Keratinocyte (primary cell): ENCODE measurements around the gene IGFALS.

Experiments used
- EZH2 ChIP-seq: IDR thresholded peaks from one replicate; pipeline ENCODE4 v1.6.1; 2012; ENCODE audit warnings: inconsistent platforms, mild to moderate bottlenecking, low read length, moderate library complexity
- TF ChIP-seq, protein P1 (sequence below), 3 experiments: IDR thresholded peaks in 1 of 3; conservative IDR thresholded peaks in 1 of 3; optimal IDR thresholded peaks in 1 of 3; 2 replicates in 2 of 3; 3 replicates in 1 of 3; pipeline versions ENCODE3 to v1.5.1; 2011; ENCODE audit warnings: low read length in 3 of 3, mild to moderate bottlenecking in 3 of 3, moderate library complexity in 2 of 3, control low read depth in 1 of 3, inconsistent platforms in 1 of 3; ENCODE audit not compliant: insufficient read depth in 2 of 3; ENCODE audit errors: extremely low read depth in 1 of 3

GRCh38 chr16:1781254-1781653, 12.3 kb downstream of the IGFALS start:
- TF ChIP-seq, protein P1, sequence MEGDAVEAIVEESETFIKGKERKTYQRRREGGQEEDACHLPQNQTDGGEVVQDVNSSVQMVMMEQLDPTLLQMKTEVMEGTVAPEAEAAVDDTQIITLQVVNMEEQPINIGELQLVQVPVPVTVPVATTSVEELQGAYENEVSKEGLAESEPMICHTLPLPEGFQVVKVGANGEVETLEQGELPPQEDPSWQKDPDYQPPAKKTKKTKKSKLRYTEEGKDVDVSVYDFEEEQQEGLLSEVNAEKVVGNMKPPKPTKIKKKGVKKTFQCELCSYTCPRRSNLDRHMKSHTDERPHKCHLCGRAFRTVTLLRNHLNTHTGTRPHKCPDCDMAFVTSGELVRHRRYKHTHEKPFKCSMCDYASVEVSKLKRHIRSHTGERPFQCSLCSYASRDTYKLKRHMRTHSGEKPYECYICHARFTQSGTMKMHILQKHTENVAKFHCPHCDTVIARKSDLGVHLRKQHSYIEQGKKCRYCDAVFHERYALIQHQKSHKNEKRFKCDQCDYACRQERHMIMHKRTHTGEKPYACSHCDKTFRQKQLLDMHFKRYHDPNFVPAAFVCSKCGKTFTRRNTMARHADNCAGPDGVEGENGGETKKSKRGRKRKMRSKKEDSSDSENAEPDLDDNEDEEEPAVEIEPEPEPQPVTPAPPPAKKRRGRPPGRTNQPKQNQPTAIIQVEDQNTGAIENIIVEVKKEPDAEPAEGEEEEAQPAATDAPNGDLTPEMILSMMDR (optimal IDR thresholded peaks at IDR 0.05 in 1 of 3, IDR thresholded peaks at IDR 0.05 in 1 of 3, conservative IDR thresholded peaks at IDR 0.05 in 1 of 3; ENCODE audit: extremely low read depth in 1 of 3, insufficient read depth in 2 of 3, low read length in 3 of 3) = no peak
- no peak for TF ChIP-seq EZH2
